Esophagus squamous epithelium (tissue), 5 donors: Measurements from ENCODE around the gene RAB8B. TPM values are rescaled to one million over a fixed set of nuclear protein-coding genes. Genes with fewer than 3 reads are reported as not detected.

Experiments used
- DNase-seq: peaks from one replicate; lab custom pipeline; 2025; lab: John Stamatoyannopoulos, UW
- H3K27ac ChIP-seq, 4 donors: fragments of 200-600 bp; sonication (generic); one replicate each; pipeline ENCODE4 v1.5.1; 2016 to 2019; ENCODE audit warnings: mild to moderate bottlenecking in 1 of 4
- H3K27me3 ChIP-seq, 4 donors: fragments of 200-600 bp; sonication (generic); 1 replicate in 3 of 4; 2 replicates in 1 of 4; pipeline versions ENCODE4 v1.5.1 to v1.6.0; 2017 to 2021; ENCODE audit warnings: antibody characterized with exemption in 1 of 4
- H3K36me3 ChIP-seq, 3 donors: fragments of 200-600 bp; sonication (generic); one replicate each; pipeline ENCODE4 v1.5.1; 2016 to 2019
- H3K4me1 ChIP-seq, 3 donors: fragments of 200-600 bp; sonication (generic); one replicate each; pipeline ENCODE4 v1.5.1; 2017 to 2019
- H3K4me3 ChIP-seq, 4 donors: fragments of 200-600 bp; sonication (generic); 1 replicate in 3 of 4; 2 replicates in 1 of 4; pipeline ENCODE4 v1.5.1; 2016 to 2019; ENCODE audit warnings: mild to moderate bottlenecking in 2 of 4, moderate library complexity in 1 of 4
- H3K9me3 ChIP-seq, 3 donors: fragments of 200-600 bp; sonication (generic); one replicate each; pipeline ENCODE4 v1.5.1; 2016 to 2019
- POLR2A ChIP-seq, 4 donors: fragments of 450-650 bp; IDR thresholded peaks; one replicate each; pipeline ENCODE4 v1.6.1; 2017; ENCODE audit warnings: antibody characterized with exemption in 4 of 4, mild to moderate bottlenecking in 4 of 4, moderate library complexity in 3 of 4
- WGBS, 2 donors: methylation state at CpG; one replicate each; pipeline ENCODE4 v1.1.5; 2018; 5-methylcytosine and 5-hydroxymethylcytosine counted together
- intact Hi-C: fragments of 100-400 bp; cut with DNase I; formaldehyde crosslinking; loops from one replicate; pipeline ENCODE4 v1.15.0; 2022
- total RNA-seq, 4 donors: library from RNA; depleted of rRNA; stranded (reverse); fragments of >200 nt; gene quantifications; one replicate each; pipeline ENCODE4 v1.1.0, GENCODE V29; 2016
- TF ChIP-seq, protein P1 (sequence below), 6 experiments: fragments of 450-650 bp in 4 of 6; fragments of 200-600 bp in 2 of 6; sonication (generic) in 2 of 6; IDR thresholded peaks; one replicate each; pipeline ENCODE4 v1.5.1; 2016 to 2019; ENCODE audit warnings: antibody characterized with exemption in 6 of 6, mild to moderate bottlenecking in 4 of 6, moderate library complexity in 4 of 6
- donor health status: DM: yes; HTN: yes; CAD: no.

The RAB8B gene
- total RNA-seq, 4 donors from 2014 or later, result 3.1 to 22.7 (median 10.0) TPM

DNA sequence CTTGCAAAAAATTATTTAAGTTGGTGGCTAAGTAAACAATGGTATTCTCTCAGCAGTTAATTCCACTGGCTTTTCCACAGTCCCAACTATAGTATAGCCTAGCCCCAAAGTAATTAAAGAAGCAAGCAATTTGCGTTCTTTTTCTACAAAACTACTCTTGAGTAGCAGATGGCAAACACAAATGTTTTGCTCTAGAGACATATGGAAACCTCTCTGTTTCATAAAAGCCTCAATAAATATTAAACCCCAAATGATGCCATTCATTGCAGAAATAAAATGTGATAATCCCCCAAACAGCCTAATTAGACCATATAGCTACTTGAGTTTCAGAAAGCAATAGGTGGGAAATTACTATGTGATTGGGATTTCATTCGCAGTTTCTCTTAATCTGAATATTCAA is 8.7 kb upstream of the RAB8B start:
- Histone ChIP-seq H3K9me3 (no peaks in the 10 kb centered on the region), H3K4me3 (no peak overlapping the region), H3K4me1 (peaks cover 0 to 5% (median 0%) of the 10 kb centered on the region in 3 donors), H3K27me3 (no peaks in the 10 kb centered on the region), H3K27ac (no peak overlapping the region), H3K36me3 (no peaks in the 10 kb centered on the region)
- TF ChIP-seq, protein P1, sequence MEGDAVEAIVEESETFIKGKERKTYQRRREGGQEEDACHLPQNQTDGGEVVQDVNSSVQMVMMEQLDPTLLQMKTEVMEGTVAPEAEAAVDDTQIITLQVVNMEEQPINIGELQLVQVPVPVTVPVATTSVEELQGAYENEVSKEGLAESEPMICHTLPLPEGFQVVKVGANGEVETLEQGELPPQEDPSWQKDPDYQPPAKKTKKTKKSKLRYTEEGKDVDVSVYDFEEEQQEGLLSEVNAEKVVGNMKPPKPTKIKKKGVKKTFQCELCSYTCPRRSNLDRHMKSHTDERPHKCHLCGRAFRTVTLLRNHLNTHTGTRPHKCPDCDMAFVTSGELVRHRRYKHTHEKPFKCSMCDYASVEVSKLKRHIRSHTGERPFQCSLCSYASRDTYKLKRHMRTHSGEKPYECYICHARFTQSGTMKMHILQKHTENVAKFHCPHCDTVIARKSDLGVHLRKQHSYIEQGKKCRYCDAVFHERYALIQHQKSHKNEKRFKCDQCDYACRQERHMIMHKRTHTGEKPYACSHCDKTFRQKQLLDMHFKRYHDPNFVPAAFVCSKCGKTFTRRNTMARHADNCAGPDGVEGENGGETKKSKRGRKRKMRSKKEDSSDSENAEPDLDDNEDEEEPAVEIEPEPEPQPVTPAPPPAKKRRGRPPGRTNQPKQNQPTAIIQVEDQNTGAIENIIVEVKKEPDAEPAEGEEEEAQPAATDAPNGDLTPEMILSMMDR (IDR thresholded peaks at IDR 0.05), result no peak
- TF ChIP-seq POLR2A (IDR thresholded peaks at IDR 0.05), result no peak
- intact Hi-C loops, result no loop called here
- DNase-seq, result no peak
- WGBS, 2 donors, result 95% methylated on average over 2 of the region's 2 CpGs

DNA sequence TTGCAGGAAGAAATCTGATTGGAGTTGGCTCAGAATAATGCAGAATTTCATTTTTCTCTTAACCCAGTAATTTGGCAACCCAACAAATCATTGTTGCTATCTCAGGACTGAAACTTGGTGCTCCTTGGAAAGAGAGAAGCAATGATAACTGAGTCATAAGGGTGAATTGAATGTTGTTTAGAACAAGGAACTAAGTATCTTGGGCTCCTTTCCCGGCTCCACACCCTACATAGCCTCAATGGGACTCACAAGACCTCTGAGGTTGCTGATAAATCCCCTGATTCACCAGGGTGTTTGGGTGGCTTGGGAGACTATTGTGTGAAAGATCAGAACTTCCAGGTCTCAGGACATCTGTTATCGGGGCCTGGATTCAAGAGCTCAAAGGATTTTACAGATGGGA is 7.8 kb upstream of the RAB8B start:
- intact Hi-C loops, result no loop called here
- Histone ChIP-seq H3K27me3 (no peaks in the 10 kb centered on the region), H3K9me3 (no peaks in the 10 kb centered on the region), H3K36me3 (no peaks in the 10 kb centered on the region), H3K4me1 (peaks cover 0 to 14% (median 3%) of the 10 kb centered on the region in 3 donors), H3K27ac (no peak overlapping the region), H3K4me3 (no peak overlapping the region)
- DNase-seq, result no peak
- WGBS, 2 donors, result 44 to 54% methylated on average over 2 of the region's 2 CpGs
- no peak for TF ChIP-seq POLR2A (IDR thresholded peaks at IDR 0.05)
- TF ChIP-seq, protein P1 (IDR thresholded peaks at IDR 0.05), result no peak

DNA sequence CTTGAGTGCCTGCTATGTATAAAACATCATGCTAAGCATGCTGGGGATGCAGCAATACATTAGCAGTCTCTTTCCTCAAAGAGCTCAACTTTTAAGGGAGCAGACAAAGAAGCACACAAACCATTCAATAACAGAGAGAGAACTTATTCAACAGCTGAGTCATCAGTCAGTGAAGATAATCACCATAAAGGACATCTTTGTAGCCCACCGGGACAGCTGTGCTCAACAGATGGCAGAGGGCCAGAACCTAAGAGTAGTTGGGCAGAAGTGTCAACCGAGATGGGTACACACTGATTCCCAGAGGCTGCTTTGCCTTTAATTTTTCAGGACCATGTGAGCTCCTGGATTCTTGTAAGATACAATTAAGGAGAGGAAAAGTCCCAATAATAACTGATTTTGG is 4.2 kb upstream of the RAB8B start:
- Histone ChIP-seq H3K9me3 (no peaks in the 10 kb centered on the region), H3K27ac (no peak overlapping the region), H3K4me3 (no peak overlapping the region), H3K27me3 (no peaks in the 10 kb centered on the region), H3K4me1 (peaks cover 0 to 36% (median 7%) of the 10 kb centered on the region in 3 donors), H3K36me3 (no peaks in the 10 kb centered on the region)
- 38 to 64% methylated on average over 2 of the region's 2 CpGs for WGBS, 2 donors
- DNase-seq, result no peak
- TF ChIP-seq POLR2A (IDR thresholded peaks at IDR 0.05), result no peak
- TF ChIP-seq, protein P1 (IDR thresholded peaks at IDR 0.05), result no peak
- intact Hi-C loops, result no loop called here

DNA sequence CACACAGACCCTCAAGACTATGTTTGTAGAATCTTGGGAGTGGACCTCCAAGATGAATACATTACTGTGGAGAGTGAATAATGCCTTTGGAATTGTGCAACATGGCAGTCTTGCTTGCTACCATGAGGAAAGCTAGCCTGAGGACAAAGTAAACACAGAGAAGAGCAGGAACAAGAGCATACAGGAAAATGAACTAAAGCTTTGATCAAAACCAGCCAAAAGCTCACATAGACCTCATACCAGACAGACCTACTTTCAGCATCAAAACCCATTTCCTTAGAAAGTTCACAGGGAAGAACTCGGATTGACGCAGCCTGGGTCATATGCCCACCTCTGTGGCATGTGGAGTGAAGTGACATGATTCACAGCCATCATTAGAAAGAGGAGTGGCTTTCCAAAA is 3.3 kb upstream of the RAB8B start:
- no peak for DNase-seq
- no peak overlapping the region for H3K27ac ChIP-seq
- no peaks in the 10 kb centered on the region for H3K36me3 ChIP-seq
- H3K27me3 ChIP-seq, result no peaks in the 10 kb centered on the region
- peaks cover 0 to 45% (median 7%) of the 10 kb centered on the region in 3 donors for H3K4me1 ChIP-seq
- H3K9me3 ChIP-seq, result no peaks in the 10 kb centered on the region
- no peak for TF ChIP-seq POLR2A (IDR thresholded peaks at IDR 0.05)
- TF ChIP-seq, protein P1 (IDR thresholded peaks at IDR 0.05), result no peak
- H3K4me3 ChIP-seq, result no peak overlapping the region
- WGBS, 2 donors, result 48 to 50% methylated on average over 2 of the region's 2 CpGs
- intact Hi-C loops, result no loop called here

- DNase-seq, result no peak
- Histone ChIP-seq H3K4me3 (no peak overlapping the region), H3K27ac (no peak overlapping the region), H3K9me3 (no peaks in the 10 kb centered on the region), H3K4me1 (peaks cover 0 to 57% (median 7%) of the 10 kb centered on the region in 3 donors), H3K36me3 (no peaks in the 10 kb centered on the region), H3K27me3 (no peaks in the 10 kb centered on the region)
- intact Hi-C loops, result no loop called here
- no peak for TF ChIP-seq POLR2A (IDR thresholded peaks at IDR 0.05)
- TF ChIP-seq, protein P1 (IDR thresholded peaks at IDR 0.05), result no peak
- 70 to 76% methylated on average over 4 to 5 of the region's 5 CpGs for WGBS, 2 donors
Measured at GRCh38 chr15:63187589-63188226, 1.7 kb upstream of the RAB8B start.
